ENCODE data around the gene AMN1.

- TF ChIP-seq CTCF (IDR thresholded peaks at IDR 0.05; ENCODE audit: low read depth, low read length) (no peak), EZH2phosphoT487 (IDR thresholded peaks at IDR 0.05; ENCODE audit: low read depth) (no peak)
Observed at GRCh38 chr12:31772685-31773222, 43.9 kb upstream of the AMN1 start.

Data from OCI-LY3 (cell line).